Stimulated activated CD4-positive, alpha-beta T cell treated with anti-CD3 and anti-CD28 coated beads, Interleukin-2, amount 100 ng/mL, for 48 hours (primary cell): ENCODE measurements around the gene ATG10.
"Not testable (repeated sequence)": the region's sequence is repeated elsewhere in the genome, so short reads cannot be mapped to it uniquely, and the experiment has no call there.

Experiments used
- DNase-seq, 2 donors: peaks; one replicate each; pipeline ENCODE4 v3.0.0-alpha.2; 2020

ATG10 gene

DNA sequence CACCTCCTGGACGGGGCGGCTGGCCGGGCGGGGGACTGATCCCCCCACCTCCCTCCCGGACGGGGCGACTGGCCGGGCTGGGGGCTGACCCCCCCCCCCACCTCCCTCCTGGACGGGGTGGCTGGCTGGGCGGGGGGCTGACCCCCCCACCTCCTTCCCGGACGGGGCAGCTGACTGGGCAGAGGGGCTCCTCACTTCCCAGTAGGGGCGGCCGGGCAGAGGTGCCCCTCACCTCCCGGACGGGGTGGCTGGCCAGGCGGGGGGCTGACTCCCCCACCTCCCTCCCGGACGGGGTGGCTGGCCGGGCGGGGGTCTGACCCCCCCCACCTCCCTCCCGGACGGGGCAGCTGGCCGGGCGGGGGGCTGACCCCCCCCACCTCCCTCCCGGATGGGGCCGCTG lies 11.3 kb downstream of the ATG10 start:
- not testable (repeated sequence) for DNase-seq

DNA sequence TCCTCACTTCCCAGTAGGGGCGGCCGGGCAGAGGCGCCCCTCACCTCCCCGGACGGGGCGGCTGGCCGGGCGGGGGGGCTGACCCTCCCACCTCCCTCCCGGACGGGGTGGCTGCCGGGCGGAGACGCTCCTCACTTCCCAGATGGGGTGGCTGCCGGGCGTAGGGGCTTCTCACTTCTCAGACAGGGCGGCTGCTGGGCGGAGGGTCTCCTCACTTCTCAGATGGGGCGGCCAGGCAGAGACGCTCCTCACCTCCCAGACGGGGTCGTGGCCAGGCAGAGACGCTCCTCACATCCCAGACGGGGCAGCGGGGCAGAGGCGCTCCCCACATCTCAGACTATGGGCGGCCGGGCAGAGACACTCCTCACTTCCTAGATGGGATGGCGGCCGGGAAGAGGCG lies 11.7 kb downstream of the ATG10 start:
- DNase-seq = not testable (repeated sequence)

DNA sequence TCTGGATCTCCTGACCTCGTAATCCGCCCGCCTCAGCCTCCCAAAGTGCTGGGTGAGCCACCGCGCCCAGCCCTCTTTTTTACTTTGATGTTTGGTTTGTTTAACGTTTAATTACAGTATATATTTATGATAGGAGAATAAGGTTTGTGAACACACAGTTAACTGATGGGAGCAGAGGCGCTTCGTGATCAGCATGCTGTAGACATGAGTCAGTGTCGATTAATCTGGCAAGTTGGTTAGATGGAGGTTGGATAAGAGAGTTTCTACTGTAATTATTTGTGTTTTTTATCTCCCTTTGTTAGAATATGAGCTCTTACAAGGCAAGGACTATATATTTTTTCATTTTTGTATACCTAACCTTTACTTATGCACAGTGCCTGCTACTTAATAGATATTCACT lies 14.3 kb downstream of the ATG10 start:
- DNase-seq = no peak

DNA sequence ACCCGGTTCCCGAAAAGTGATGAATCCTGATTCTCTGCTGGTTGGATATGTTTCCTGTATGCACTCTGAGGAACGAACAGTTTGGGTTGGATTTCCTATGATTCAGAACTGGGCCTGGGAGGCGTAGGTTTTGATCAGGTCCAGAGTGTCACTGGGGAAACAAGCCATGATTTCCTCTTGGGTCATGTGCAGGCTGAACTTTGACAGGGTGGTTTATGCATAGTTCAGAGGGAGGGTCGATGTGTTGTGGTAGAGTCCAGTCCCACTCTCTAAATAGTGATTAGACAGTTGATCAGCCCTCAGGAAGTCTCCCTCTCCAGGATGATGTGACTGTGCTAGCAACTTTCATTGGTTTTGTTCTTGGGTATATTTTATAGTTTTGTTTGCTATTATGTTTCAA lies 17.4 kb downstream of the ATG10 start:
- no peak for DNase-seq

DNA sequence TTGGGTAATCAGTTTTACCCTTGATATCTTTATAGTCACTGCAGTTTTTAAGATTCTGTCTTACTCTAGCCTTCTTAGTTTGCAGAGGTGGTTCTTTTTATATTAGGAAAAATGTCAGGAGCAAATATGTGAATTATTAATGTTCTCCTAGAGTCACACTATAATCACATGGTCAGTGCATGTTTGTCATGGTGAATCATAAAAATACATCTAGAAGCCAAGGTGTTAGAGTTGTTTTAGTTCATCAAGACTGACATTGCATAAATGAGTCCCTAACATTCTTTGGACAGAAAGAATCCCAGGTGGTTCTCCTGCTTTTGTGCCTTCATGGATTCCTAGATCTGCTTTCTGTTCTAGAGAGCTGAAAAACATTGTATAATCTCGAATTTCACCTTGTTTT lies 22.9 kb downstream of the ATG10 start:
- DNase-seq = no peak

DNA sequence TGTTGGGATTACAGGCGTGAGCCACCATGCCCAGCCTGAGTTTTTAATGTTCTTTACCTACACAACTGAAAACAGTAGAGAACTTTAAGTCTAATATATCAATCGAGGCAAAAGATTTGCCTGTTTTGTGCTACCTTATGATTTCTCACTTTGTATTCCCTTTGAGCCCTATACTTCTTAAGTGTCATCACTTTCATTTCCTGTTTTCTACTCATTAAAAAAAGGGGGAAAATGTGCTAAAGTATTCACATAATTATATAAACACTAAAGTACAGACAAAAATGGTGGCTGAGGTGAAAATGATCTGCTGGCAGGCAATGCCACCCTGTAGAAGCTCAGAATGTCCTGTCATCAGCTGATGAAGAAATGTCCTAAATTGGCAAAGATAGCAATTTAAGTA lies 23.6 kb downstream of the ATG10 start:
- DNase-seq = no peak

DNA sequence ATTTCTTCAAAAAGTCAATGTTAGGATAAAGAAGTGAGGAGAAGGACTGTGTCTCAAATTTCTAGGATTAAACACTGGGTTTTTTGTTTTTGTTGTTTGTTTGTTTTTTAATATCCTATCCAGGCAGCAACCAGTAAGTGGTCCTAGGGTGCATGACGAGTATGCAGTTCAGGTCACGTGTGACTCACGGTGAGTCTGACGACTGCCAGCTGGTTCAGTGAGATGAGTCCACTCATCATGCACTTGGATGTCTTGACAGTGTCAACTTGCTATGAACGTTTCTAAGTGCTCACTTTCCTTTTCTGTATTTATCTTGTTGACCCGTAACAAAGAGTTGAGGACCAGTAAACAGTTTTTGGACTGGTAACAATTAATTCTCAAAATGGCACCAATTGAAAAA lies 32.7 kb downstream of the ATG10 start:
- no peak for DNase-seq

DNA sequence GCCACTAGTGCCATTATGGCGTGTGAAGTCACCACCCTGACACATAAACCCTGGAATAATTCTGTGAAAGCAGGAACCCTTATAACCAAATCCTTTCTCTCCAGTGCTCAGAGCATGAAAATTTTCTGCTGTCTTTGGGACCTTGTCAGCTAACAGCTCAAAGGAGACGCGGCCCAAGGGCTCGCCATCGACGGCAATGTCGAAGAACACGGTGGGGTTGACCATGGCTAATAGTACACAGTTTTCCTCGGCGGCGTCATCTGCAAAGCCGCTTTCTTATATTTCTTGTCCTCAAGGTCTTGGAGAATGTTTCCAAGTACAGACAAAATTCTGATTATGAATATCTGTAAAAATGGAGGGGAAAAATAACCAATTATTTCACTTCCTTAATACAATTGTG lies 38.0 kb downstream of the ATG10 start:
- not testable (repeated sequence) for DNase-seq

DNA sequence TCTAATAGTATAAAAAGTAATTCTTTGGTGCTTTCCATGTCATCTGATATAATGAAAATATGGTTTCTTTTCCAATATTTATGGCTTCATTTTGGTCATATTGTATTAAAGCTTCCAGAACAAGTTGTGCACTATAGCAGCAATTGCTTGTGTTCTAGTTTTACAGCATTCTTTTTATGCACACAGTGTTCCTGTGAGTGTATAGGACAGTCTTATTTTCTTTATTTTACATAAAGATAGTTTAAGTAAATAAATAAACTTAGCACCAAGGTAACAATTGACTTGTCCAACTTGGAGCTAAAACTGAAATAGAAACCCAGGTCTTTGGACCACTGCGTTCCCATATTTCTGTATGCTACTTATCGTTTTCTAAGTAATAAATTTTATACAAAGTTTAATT lies 38.9 kb downstream of the ATG10 start:
- no peak for DNase-seq

DNA sequence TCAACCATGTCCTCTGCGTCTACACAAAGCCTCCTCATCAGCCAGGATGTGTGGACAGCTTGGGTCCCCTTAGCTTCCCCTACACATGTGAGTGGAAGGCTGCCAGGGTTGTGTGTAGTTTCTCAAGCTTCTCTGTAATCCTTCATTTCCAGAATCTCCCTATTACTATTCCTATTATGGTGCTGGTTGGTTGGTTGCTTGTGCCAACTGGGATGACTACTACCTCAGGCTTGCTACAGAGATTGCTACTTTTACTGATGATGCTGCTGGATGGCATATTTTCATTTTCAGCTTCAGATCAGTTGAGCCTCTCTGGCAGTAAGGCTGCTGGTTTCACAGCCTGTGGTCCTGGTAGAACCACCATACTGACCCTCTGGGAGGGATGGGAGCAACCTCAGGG lies 39.9 kb downstream of the ATG10 start:
- no peak for DNase-seq

DNA sequence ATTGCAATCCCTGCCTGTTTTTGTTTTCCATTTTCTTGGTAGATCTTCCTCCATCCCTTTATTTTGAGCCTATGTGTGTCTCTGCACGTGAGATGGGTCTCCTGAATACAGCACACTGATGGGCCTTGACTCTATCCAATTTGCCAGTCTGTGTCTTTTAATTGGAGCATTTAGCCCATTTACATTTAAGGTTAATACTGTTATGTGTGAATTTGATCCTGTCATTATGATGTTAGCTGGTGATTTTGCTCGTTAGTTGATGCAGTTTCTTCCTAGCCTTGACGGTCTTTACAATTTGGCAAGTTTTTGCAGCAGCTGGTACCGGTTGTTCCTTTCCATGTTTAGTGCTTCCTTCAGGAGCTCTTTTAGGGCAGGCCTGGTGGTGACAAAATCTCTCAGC lies 42.8 kb downstream of the ATG10 start:
- DNase-seq = not testable (repeated sequence)

DNA sequence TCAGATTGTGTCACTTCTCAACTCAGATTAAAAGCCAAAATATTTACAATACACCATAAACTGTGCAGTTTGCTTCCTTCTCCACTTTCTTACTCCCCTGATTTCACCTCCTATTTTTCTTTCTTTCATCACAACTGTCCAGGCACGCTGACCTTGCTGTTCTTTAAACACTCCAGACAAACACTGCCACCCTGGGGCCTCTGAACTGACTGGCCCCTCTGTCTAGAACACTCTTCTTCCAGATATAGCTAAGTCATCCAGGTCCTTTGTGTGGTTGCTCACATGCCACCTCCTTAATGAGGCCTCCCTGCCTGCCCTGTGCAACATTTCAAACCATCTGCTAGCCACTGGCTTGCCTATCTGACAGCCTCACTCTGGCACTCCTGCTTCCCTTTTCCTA lies 46.6 kb downstream of the ATG10 start:
- DNase-seq = no peak

DNA sequence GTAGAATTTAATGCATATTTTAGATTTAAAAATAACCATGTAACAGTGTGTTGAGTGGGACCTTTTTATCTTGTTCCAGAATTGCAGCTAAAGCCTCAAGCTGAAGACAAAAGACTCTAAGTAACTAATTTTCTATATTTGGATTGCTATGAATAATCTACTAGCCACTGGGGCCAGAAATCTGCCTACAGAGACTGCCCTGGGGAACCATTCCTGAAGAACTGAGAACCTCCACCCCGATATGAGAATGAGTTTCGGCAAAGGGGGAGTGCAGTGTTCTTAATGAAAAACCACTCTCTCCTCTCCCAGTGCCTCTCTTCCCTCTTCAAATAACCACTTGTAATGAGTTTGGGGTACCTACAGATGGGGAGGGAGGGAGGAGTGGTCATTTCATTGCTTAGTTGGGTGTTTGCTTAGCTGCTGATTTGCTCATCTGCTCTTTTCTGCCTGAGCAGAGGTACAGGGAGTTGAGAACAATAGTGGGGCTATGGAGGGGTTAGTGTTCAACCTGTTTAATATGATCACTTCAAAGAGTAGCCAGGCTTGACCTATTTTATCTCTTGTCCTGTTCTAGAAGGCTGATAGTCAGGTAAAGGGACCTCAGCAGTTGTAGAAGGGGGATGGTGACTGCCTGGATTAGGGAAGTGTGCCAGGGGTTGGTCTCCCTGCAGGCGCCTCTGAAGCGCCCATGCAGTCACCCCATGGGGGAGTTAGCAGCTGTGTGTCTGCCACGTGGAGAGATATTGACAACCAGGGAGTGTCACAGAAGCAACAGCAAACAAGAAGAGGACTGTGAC lies 47.7 kb downstream of the ATG10 start:
- DNase-seq = no peak

DNA sequence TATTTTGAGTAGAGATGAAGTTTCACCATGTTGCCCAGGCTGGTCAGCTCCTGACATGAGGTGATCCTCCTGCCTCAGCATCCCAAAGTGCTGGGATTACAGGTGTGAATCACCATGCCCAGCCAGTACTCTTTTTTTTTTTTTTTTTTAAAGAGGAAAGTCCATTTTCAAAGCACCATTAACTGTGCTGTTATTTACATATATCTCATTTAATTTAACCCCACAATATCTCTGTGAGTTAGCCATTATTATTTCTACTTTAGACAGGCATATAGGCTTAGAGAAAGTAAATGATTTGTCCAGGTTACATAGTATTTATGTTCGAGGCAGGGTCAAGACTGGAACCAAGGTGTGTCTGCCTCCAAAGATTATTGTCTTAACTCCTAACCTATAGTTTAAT lies 50.7 kb downstream of the ATG10 start:
- DNase-seq = no peak

DNA sequence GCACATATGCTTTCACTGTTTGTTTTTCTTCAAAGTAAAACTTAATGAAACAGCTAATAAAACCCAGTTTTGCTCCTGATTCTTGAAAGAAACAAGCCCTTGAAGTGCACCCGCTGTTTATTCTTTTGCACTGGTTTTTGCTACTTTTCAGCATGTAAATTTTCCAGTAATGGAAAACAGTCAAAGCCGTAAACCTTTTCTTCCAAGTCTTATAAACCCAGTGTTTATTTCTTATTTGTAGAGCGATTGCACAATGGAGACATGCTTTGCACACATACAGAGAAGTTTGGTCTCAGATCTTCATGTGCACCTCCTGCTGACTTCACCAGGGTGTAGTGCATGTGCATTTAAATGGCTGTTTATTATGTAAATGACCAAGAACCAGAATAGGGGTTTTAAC lies 51.8 kb downstream of the ATG10 start:
- no peak for DNase-seq

DNA sequence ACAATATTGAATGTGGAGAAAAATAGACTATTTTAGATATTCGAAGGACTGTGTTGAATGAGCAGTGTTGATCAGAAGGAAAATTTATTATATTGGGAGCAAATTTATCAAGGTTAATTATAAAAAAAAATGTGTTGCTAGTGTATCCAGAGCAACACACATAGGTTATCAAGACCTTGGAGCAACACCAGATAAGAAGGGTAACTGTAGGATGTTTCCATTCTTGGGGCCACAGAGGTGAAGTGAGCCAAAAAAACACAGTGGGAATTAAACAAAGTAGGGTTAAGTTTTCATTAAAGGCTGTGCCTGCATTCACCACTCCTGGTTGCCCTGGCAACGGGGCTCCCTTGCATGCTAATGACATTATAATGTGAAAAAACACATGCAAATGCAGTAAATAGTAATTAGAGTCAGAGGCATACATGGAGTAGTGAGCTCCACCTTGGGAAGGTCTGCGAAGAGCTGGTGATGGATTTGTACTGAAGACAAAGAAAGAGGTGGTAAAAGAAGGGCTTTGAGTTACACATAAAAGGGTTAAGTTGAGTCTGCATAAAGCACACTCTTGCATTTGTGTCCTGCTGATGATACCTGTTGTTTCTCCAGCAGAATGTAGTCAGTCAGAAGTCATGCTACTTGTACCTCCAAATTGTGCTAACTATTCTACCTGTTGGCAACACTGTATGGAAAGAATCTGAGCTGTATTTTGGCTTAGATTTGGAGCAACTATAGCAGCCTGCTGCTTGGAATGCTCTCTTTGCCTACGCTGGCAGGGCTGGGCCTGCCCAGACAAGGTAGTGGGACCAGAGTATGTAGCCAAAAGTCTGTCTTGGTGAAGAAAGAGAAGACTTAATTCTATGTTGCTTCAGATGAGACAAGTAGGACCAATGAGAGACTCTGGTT lies 59.6 kb downstream of the ATG10 start:
- DNase-seq = no peak

DNA sequence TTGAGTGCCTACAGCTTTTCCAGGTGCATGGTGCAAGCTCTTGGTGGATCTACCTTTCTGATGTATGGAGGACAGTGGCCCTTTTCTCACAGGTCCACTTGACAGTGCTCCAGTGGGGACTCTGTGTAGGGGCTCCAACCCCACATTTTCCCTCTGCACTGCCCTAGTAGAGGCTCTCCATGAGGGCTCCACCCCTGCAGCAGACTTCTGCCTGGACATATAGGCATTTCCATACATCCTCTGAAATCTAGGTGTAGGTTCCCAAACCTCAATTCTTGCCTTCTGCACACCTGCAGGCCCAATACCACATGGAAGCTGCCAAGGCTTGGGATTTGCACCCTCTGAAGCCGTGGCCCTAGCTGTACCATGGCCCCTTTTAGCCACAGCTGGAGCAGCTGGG lies 71.1 kb downstream of the ATG10 start:
- DNase-seq = not testable (repeated sequence)

DNA sequence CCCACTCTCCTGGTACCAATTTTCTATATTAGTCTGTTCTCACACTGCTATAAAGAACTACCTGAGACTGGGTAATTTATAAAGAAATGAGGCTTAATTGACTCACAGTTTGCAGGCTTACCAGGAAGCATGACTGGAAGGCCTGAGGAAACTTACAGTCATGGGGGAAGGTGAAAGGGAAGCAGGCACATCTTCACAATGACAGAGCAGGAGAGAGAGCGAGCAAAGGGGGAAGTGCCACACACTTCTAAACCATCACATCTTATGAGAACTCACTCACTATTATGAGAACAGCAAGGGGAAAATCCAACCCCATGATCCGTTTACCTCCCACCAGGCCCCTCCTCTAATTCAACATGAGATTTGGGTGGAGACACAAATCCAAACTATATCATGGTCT lies 72.2 kb downstream of the ATG10 start:
- DNase-seq = no peak

DNA sequence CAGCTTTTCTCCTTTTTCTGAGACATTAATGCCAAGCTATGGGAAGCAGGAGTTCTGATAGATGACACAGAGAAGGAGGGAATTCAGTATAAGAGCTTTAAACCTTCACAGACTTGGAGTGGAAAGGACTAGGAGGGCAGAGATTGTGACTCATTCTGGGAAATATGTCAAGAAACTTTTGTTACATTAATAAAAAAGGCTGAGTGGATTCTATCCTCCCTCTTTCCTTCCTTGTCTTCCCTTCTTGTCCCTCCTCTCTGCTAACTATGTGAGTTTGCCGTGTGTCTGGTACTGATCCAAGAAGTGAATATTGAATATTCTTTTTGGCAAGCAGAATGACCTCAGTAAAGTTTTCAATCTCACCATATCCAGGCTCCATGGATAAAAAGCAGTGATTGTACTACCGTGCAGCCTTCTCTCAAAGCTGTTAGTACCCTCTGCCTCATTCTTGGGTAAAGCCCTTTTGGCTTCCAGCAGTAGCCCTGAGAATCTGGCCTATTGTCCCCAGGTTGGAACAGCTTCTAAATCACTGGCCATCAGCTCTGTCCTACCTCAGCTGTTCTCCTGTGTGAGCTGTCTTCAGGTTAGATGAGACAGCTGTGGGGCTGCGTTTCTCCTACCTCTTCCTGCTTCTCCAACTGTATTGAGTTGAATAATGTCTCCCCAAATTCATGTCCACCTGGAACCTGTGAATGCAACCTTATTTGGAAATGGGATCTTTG lies 73.9 kb downstream of the ATG10 start:
- no peak for DNase-seq

DNA sequence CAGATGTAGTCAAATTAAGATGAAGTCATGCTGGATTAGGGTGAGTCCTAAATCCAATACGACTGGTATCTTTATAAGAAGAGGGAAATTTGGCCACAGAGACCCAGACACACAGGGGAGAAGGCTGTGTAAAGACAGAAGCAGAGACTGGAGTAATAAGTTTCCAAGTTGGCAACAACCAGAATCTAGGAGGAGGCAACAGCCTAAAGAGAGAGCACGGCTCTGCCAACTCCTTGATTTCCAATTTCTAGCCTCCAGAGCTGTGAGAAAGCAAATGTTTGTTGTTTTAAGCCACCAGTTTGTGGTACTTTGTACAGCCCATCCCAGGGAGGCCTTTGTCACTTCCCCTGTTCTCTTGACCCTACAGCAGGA lies 74.4 kb downstream of the ATG10 start:
- no peak for DNase-seq

DNA sequence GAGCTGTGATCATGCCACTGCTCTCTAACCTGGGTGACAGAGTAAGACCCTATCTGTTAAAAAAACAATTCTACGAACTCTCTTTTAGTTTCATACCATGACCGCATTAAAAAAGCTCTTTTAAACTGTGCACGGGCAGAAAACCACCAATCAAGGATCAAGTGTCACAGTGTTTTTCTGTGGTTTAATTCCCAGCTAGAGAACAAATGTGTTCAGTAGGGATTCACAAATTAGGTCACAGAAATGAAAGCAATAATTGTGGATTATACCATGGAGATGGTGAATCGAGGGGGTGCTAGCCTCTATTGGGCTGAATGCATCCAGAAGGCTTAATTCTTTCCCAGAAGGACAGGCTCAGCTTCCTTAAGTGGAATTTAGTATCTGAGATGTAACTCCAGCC lies 79.1 kb downstream of the ATG10 start:
- no peak for DNase-seq

DNA sequence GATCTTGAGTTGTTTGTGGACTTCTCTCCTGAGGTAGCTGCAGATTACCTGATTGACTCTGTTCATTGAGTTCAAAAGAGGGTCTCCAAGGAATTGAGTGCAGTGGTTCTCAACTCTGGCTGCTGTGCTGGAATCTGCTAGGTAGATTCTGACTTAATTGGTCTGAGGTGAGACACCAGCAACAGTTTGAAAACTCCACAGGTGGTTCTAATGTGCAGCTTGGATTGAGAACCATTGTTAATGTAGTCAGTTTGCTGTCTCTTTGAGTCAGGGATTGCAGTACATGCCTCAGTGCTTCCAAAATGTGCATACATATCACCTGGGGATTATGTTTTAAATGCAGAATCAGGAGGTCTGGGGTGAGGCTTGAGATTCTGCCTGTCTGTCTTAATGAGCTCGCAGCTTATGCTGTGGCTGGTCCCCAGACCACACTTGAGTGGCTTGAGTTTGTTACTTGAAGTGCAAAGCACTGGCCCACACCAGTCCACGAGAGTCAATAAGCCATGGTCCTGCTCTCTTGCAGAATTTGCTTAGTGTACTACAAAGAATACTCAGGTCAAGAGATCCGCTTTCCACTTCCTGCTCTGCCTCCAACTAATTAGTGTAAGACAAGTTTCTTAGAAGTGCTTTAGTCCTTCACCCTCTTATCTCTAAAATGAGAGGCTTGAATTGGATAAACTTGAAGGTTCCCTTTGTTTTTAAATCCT lies 82.3 kb downstream of the ATG10 start:
- DNase-seq = no peak

DNA sequence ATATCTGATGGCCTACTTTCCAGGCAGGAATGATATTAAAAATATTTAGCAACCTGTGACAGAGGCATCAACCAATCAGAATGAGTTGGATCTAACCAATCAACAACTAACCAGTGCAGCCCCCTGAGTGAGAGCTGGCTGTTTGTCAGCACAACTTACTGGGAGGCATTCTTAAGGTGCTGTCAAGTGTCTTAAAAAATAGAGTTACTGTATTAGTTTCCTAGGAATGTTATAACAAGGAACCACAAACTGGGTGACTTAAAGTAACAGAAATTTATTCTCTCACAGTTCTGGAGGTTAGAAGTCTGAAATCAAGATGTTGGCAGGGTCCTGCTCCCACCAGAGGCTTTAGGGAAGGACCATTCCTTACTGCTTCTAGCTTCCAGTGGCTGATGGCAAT lies 85.2 kb downstream of the ATG10 start:
- DNase-seq = no peak
